GM12878 (cell line): ENCODE results near the gene MRGPRX3. TPM values are rescaled to one million over a fixed set of nuclear protein-coding genes. Genes with fewer than 3 reads are reported as not detected.
A peak's percentile ranks its signal among the peaks of the same experiment; 100 is the strongest.

ENCODE experiments used
- ATAC-seq: fragments of 200-7000 bp; cut with Tn5 transposase; 3 replicates; pipeline ENCODE4 v1.9.1; 2020; ENCODE audit warnings: mild to moderate bottlenecking, moderate library complexity
- BruUV-seq: library from RNA; stranded (reverse); fragments of 400-500 nt; replicated peaks from 2 replicates; lab custom pipeline; 2021; lab: Mats Ljungman, UMichigan
- CTCF ChIA-PET: fragments of 300-600 bp; sonication (Branson Sonifier 250); formaldehyde crosslinking; extraction: SDS; loops from one replicate; lab custom pipeline; 2021; ENCODE audit warnings: inconsistent platforms; lab: Yijun Ruan, JAX
- POLR2A ChIA-PET: fragments of 350-600 bp; formaldehyde crosslinking; extraction: SDS; loops from one replicate; lab custom pipeline; 2021; ENCODE audit warnings: inconsistent platforms; lab: Charles Lee
- RAD21 ChIA-PET: fragments of 300-600 bp; sonication (Branson Sonifier 250); formaldehyde crosslinking; loops from one replicate; lab custom pipeline; 2023; ENCODE audit warnings: antibody characterized with exemption; ENCODE audit not compliant: unreplicated experiment; lab: Charles Lee
- SMC1A ChIA-PET: fragments of 300-600 bp; sonication (Branson Sonifier 250); formaldehyde crosslinking; loops from one replicate; lab custom pipeline; 2023; ENCODE audit not compliant: unreplicated experiment, uncharacterized antibody; lab: Charles Lee
- DNase-seq: peaks from one replicate; pipeline ENCODE4 v3.0.0-alpha.2; 2011; ENCODE audit warnings: low read depth, low spot score
- FAIRE-seq: peaks from 3 replicates; lab custom pipeline; 2011; peaks lifted over from hg19 to GRCh38; lab: Jason Lieb, UNC
- H2AFZ ChIP-seq: 2 replicates; pipeline ENCODE4 v1.6.0; 2011; ENCODE audit warnings: low read depth, low read length, control low read depth; ENCODE audit not compliant: control insufficient read depth
- H3K27ac ChIP-seq: 2 replicates; pipeline ENCODE4 v1.5.1; 2011; ENCODE audit warnings: control low read depth; ENCODE audit not compliant: control insufficient read depth, insufficient read depth
- H3K27me3 ChIP-seq, 2 experiments: replicated peaks in 1 of 2; 2 replicates each; pipeline versions ENCODE4 v1.6.0 to v1.6.1; 2011; ENCODE audit warnings: low read length in 1 of 2; ENCODE audit not compliant: control insufficient read depth in 2 of 2, insufficient read depth in 2 of 2
- H3K36me3 ChIP-seq, 2 experiments: 2 replicates each; pipeline ENCODE4 v1.5.1; 2011; ENCODE audit warnings: low read length in 1 of 2; ENCODE audit not compliant: control insufficient read depth in 2 of 2, insufficient read depth in 2 of 2
- H3K4me1 ChIP-seq: 2 replicates; pipeline ENCODE4 v1.6.1; 2011; ENCODE audit warnings: mild to moderate bottlenecking, low read length, moderate library complexity, mixed read lengths; ENCODE audit not compliant: control insufficient read depth, insufficient read depth
- H3K4me2 ChIP-seq: 2 replicates; pipeline ENCODE4 v1.6.0; 2011; ENCODE audit warnings: control low read depth; ENCODE audit not compliant: control insufficient read depth, insufficient read depth
- H3K4me3 ChIP-seq: fragments of 200-600 bp; sonication (generic); 2 replicates; pipeline ENCODE4 v1.5.1; 2016
- H3K79me2 ChIP-seq: 2 replicates; pipeline ENCODE4 v1.6.0; 2011; ENCODE audit warnings: low read length; ENCODE audit not compliant: control insufficient read depth, insufficient read depth
- H3K9ac ChIP-seq: 2 replicates; pipeline ENCODE4 v1.8.0; 2011; ENCODE audit warnings: low read length, control low read depth, mixed read lengths; ENCODE audit not compliant: control insufficient read depth, insufficient read depth
- H3K9me3 ChIP-seq: replicated peaks from 3 replicates; pipeline ENCODE4 v1.5.1; 2011; ENCODE audit warnings: mild to moderate bottlenecking, low read length; ENCODE audit not compliant: control insufficient read depth, insufficient read depth
- H4K20me1 ChIP-seq: 2 replicates; pipeline ENCODE4 v1.6.0; 2011; ENCODE audit not compliant: control insufficient read depth, insufficient read depth
- ASH2L ChIP-seq: fragments of 300-600, 200-600 bp; sonication (generic); IDR thresholded peaks from 2 replicates; pipeline ENCODE4 v1.6.1; 2017; ENCODE audit warnings: low read depth, mild to moderate bottlenecking, borderline replicate concordance
- ATF7 ChIP-seq: fragments of 450-650 bp; IDR thresholded peaks from 2 replicates; pipeline ENCODE4 v1.6.1; 2016; ENCODE audit warnings: low read depth, mild to moderate bottlenecking
- CHD1 ChIP-seq: IDR thresholded peaks from 2 replicates; pipeline ENCODE4 v1.6.1; 2012; ENCODE audit warnings: low read depth, low read length, improper control_type of control experiment
- DPF2 ChIP-seq: fragments of 450-650 bp; IDR thresholded peaks from 2 replicates; pipeline ENCODE4 v1.6.1; 2017; ENCODE audit warnings: mild to moderate bottlenecking
- ETV6 ChIP-seq, 2 experiments: fragments of 450-650 bp in 1 of 2; IDR thresholded peaks in 1 of 2; conservative IDR thresholded peaks in 1 of 2; 2 replicates each; pipeline ENCODE4 v1.6.1; 2014; ENCODE audit warnings: antibody characterized with exemption in 1 of 2, borderline replicate concordance in 1 of 2, low read depth in 1 of 2, mild to moderate bottlenecking in 1 of 2, moderate library complexity in 1 of 2
- GATAD2B ChIP-seq: fragments of 450-650 bp; conservative IDR thresholded peaks from 2 replicates; pipeline ENCODE4 v1.6.1; 2017; ENCODE audit warnings: low read depth, mild to moderate bottlenecking, moderate library complexity
- HDAC6 ChIP-seq: fragments of 200-600 bp; sonication (generic); IDR thresholded peaks from one replicate; pipeline ENCODE4 v1.8.0; 2017; ENCODE audit warnings: antibody characterized with exemption; ENCODE audit not compliant: unreplicated experiment
- NFIC ChIP-seq: IDR thresholded peaks from 2 replicates; pipeline ENCODE4 v1.6.1; 2012; ENCODE audit warnings: low read depth, mild to moderate bottlenecking, inconsistent platforms, low read length, moderate library complexity
- NFXL1 ChIP-seq: fragments of 450-650 bp; IDR thresholded peaks from 2 replicates; pipeline ENCODE4 v1.6.1; 2017; ENCODE audit warnings: antibody characterized with exemption, mild to moderate bottlenecking, borderline replicate concordance
- RAD51 ChIP-seq: fragments of 450-650 bp; IDR thresholded peaks from 2 replicates; pipeline ENCODE4 v1.6.1; 2016; ENCODE audit warnings: moderate library complexity, mild to moderate bottlenecking, inconsistent platforms
- SRF ChIP-seq, 2 experiments: IDR thresholded peaks; 2 replicates each; pipeline ENCODE4 v1.6.1; 2011; ENCODE audit warnings: low read depth in 2 of 2, low read length in 2 of 2, mild to moderate bottlenecking in 1 of 2, moderate library complexity in 1 of 2
- ZNF274 ChIP-seq: IDR thresholded peaks from one replicate; pipeline ENCODE4 v1.8.0; 2011; ENCODE audit not compliant: insufficient read length, insufficient read depth
- ZNF384 ChIP-seq: IDR thresholded peaks from 2 replicates; pipeline ENCODE4 v1.6.1; 2012; ENCODE audit warnings: low read depth, mild to moderate bottlenecking, low read length, improper control_type of control experiment, borderline replicate concordance
- WGBS: methylation state at CpG from one replicate; pipeline ENCODE4 v1.1.6; 2016; ENCODE audit warnings: low lambda C conversion rate; ENCODE audit not compliant: insufficient replicate concordance, insufficient coverage; ENCODE audit errors: missing lambda C conversion rate; 5-methylcytosine and 5-hydroxymethylcytosine counted together
- in situ Hi-C: fragments of 300-500 bp; cut with MboI; formaldehyde crosslinking; loops from 9 replicates; pipeline ENCODE4 v1.14.3; 2018; ENCODE audit warnings: mixed read lengths
- intact Hi-C: fragments of 100-400 bp; cut with micrococcal nuclease; formaldehyde crosslinking; loops from one replicate; pipeline ENCODE4 v1.14.2; 2022; ENCODE audit not compliant: unreplicated experiment
- polyA plus RNA-seq, 11 experiments: library from polyadenylated mRNA; depleted of rRNA in 4 of 11; unstranded in 6 of 11; stranded (reverse) in 5 of 11; fragments of >200 nt; fragmentation: Nextera tagmentation in 4 of 11; fragmentation: Illumina TruSeq in 1 of 11; extraction: Ambion mirVana in 4 of 11; extraction: Trizol in 1 of 11; gene quantifications; 1 replicate in 1 of 11; 2 replicates in 10 of 11; pipeline versions ENCODE4 v1.2.1 to v1.2.3, GENCODE V29; 2011 to 2016; ENCODE audit warnings: inconsistent platforms in 2 of 11, missing spikeins in 2 of 11, low read depth in 1 of 11
- total RNA-seq, 4 experiments: library from RNA; depleted of rRNA in 3 of 4; stranded (reverse); fragments of >200 nt in 3 of 4; fragmentation: Illumina TruSeq in 1 of 4; extraction: Trizol in 1 of 4; gene quantifications; 2 replicates each; pipeline versions ENCODE4 v1.2.1 to v1.2.3, GENCODE V29; 2013 to 2021
- TF ChIP-seq, protein P1 (sequence below): fragments of 450-650 bp; IDR thresholded peaks from 2 replicates; pipeline ENCODE4 v1.6.1; 2017; ENCODE audit warnings: low read depth, mild to moderate bottlenecking, moderate library complexity
- TF ChIP-seq, protein P2 (sequence below): fragments of 450-650 bp; IDR thresholded peaks from 2 replicates; pipeline ENCODE4 v1.6.1; 2017; ENCODE audit warnings: mild to moderate bottlenecking, moderate library complexity
- TF ChIP-seq, protein P3 (sequence below): IDR thresholded peaks from 2 replicates; pipeline ENCODE4 v1.6.1; 2011; ENCODE audit warnings: low read depth, low read length, improper control_type of control experiment, borderline replicate concordance

Gene MRGPRX3
- total and polyA plus RNA-seq, 10 of the 15 experiments (the other 5 are each of a cell fraction or from before 2014, with no cell fraction given): not detected

GRCh38 chr11:18105802-18106574, 26.4 kb upstream of the MRGPRX3 start, which contains the start of gene SAAL1:
Gene SAAL1 (minus strand): TSS chr11:18106082. CDS start chr11:18106041, 41 bp downstream.
- BruUV-seq: no TSS peak
- Histone ChIP-seq H3K27me3 (no peaks in the 10 kb centered on the region), H3K27ac (peak within 1 kb of the TSS; percentile 68), H3K79me2 (peaks cover 20% of the 10 kb centered on the region), H3K9ac (peak within 1 kb of the TSS; percentile 96), H3K36me3 (peaks cover 0 to 7% of the 10 kb centered on the region in 2 experiments; a peak in 1 of 4 replicates), H3K4me2 (peak within 1 kb of the TSS; percentile 82), H4K20me1 (no peaks in the 10 kb centered on the region), H2AFZ (peak within 1 kb of the TSS; percentile 84), H3K4me1 (peaks cover 4% of the 10 kb centered on the region; the same call in 1 of the 2 replicates), H3K9me3 (no peaks in the 10 kb centered on the region; the same call in 2 of the 3 replicates), H3K4me3 (peak within 1 kb of the TSS; percentile 92)
- ATAC-seq (peak; percentile 97), FAIRE-seq (peak; percentile 96), DNase-seq (peak; percentile 35)
- in situ Hi-C loops: no loop called here
- 6% methylated on average over 48 of the region's 48 CpGs for WGBS
- POLR2A ChIA-PET: interaction anchor here (0.5 to 1.1 kb wide), 4 partner anchors 92 to 290 kb away, joined by 3 to 4 read pairs (median 3); partner anchors contain the start of gene SERGEF
- SMC1A ChIA-PET: interaction anchor here (0.8 to 3.3 kb wide), 11 partner anchors 9 to 264 kb away, joined by 3 to 23 read pairs (median 6); no protein-coding TSS in a partner anchor
- intact Hi-C loops: loop anchor here (1.0 to 2.0 kb wide), 2 partner anchors 93 to 114 kb away; partner anchors contain the start of gene SERGEF
- RAD21 ChIA-PET: interaction anchor here (0.9 to 1.8 kb wide), 5 partner anchors 9 to 115 kb away, joined by 3 to 8 read pairs (median 4); no protein-coding TSS in a partner anchor
- CTCF ChIA-PET: interaction anchor here (0.6 to 6.4 kb wide), 27 partner anchors 9 to 746 kb away, joined by 3 to 59 read pairs (median 3); partner anchors contain the start of gene SPTY2D1
- TF ChIP-seq ETV6 (conservative IDR thresholded peaks at IDR 0.05 in 1 of 2, IDR thresholded peaks at IDR 0.05 in 1 of 2; ENCODE audit: borderline replicate concordance in 1 of 2, low read depth in 1 of 2): no peak
- TF ChIP-seq, protein P1, sequence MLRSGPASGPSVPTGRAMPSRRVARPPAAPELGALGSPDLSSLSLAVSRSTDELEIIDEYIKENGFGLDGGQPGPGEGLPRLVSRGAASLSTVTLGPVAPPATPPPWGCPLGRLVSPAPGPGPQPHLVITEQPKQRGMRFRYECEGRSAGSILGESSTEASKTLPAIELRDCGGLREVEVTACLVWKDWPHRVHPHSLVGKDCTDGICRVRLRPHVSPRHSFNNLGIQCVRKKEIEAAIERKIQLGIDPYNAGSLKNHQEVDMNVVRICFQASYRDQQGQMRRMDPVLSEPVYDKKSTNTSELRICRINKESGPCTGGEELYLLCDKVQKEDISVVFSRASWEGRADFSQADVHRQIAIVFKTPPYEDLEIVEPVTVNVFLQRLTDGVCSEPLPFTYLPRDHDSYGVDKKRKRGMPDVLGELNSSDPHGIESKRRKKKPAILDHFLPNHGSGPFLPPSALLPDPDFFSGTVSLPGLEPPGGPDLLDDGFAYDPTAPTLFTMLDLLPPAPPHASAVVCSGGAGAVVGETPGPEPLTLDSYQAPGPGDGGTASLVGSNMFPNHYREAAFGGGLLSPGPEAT: peak; percentile 65; the same call in 1 of the 2 replicates
- TF ChIP-seq, protein P2, sequence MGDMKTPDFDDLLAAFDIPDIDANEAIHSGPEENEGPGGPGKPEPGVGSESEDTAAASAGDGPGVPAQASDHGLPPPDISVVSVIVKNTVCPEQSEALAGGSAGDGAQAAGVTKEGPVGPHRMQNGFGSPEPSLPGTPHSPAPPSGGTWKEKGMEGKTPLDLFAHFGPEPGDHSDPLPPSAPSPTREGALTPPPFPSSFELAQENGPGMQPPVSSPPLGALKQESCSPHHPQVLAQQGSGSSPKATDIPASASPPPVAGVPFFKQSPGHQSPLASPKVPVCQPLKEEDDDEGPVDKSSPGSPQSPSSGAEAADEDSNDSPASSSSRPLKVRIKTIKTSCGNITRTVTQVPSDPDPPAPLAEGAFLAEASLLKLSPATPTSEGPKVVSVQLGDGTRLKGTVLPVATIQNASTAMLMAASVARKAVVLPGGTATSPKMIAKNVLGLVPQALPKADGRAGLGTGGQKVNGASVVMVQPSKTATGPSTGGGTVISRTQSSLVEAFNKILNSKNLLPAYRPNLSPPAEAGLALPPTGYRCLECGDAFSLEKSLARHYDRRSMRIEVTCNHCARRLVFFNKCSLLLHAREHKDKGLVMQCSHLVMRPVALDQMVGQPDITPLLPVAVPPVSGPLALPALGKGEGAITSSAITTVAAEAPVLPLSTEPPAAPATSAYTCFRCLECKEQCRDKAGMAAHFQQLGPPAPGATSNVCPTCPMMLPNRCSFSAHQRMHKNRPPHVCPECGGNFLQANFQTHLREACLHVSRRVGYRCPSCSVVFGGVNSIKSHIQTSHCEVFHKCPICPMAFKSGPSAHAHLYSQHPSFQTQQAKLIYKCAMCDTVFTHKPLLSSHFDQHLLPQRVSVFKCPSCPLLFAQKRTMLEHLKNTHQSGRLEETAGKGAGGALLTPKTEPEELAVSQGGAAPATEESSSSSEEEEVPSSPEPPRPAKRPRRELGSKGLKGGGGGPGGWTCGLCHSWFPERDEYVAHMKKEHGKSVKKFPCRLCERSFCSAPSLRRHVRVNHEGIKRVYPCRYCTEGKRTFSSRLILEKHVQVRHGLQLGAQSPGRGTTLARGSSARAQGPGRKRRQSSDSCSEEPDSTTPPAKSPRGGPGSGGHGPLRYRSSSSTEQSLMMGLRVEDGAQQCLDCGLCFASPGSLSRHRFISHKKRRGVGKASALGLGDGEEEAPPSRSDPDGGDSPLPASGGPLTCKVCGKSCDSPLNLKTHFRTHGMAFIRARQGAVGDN: peak; percentile 46
- TF ChIP-seq DPF2: peak; percentile 65; the same call in 1 of the 2 replicates
- TF ChIP-seq ATF7: no peak
- TF ChIP-seq NFIC: no peak
- no peak for TF ChIP-seq NFXL1
- TF ChIP-seq HDAC6: no peak
- TF ChIP-seq SRF (IDR thresholded peaks at IDR 0.05; ENCODE audit: low read depth in 2 of 2, low read length in 2 of 2): no peak
- peak; percentile 95; the same call in 1 of the 2 replicates for TF ChIP-seq GATAD2B
- no peak for TF ChIP-seq CHD1
- TF ChIP-seq, protein P3, sequence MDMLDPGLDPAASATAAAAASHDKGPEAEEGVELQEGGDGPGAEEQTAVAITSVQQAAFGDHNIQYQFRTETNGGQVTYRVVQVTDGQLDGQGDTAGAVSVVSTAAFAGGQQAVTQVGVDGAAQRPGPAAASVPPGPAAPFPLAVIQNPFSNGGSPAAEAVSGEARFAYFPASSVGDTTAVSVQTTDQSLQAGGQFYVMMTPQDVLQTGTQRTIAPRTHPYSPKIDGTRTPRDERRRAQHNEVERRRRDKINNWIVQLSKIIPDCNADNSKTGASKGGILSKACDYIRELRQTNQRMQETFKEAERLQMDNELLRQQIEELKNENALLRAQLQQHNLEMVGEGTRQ: no peak
- no peak for TF ChIP-seq ZNF384
- TF ChIP-seq RAD51: no peak
- 0 out of 2 replicates have a peak, but pooled peaks have one; percentile 55 for TF ChIP-seq ASH2L
- no peak for TF ChIP-seq ZNF274
